Measurements from ENCODE around the gene TBC1D22B. TPM values are rescaled to one million over a fixed set of nuclear protein-coding genes. Genes with fewer than 3 reads are reported as not detected.

The TBC1D22B gene
- total RNA-seq, 2 donors from 2014 or later = 7.7 to 11.6 TPM

DNA sequence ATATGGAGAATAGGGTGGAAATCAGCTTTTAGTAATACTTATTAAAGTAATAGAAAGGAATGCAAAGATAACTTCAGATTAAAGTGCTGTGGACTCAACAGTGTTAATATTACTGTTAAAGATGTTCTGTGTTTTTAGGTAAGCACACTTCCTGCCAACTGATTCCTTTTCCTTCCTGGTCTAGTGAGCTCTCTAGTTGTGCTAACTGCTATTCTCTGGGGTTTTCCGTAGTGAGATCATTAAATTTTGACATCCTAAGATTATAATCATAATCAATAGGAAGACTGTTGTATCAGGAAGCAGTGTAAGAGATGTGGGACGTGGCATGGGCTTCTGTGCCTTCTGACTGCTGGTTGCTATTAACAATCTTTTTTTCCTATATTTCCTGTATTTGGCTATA is 1.6 kb downstream of the TBC1D22B start:
- ATAC-seq (ENCODE audit: insufficient number of reproducible peaks, low FRiP score, low read depth) (no peak), DNase-seq (ENCODE audit: low spot score) (no peak)
- no peaks in the 10 kb centered on the region for H3K27me3 ChIP-seq (replicated peaks; ENCODE audit: insufficient read depth)
- peaks cover 18 to 42% of the 10 kb centered on the region in 2 donors for H3K4me1 ChIP-seq (ENCODE audit: control insufficient read depth in 1 of 2, low read depth in 2 of 2)
- no peaks in the 10 kb centered on the region for H3K36me3 ChIP-seq
- TF ChIP-seq, protein P1, sequence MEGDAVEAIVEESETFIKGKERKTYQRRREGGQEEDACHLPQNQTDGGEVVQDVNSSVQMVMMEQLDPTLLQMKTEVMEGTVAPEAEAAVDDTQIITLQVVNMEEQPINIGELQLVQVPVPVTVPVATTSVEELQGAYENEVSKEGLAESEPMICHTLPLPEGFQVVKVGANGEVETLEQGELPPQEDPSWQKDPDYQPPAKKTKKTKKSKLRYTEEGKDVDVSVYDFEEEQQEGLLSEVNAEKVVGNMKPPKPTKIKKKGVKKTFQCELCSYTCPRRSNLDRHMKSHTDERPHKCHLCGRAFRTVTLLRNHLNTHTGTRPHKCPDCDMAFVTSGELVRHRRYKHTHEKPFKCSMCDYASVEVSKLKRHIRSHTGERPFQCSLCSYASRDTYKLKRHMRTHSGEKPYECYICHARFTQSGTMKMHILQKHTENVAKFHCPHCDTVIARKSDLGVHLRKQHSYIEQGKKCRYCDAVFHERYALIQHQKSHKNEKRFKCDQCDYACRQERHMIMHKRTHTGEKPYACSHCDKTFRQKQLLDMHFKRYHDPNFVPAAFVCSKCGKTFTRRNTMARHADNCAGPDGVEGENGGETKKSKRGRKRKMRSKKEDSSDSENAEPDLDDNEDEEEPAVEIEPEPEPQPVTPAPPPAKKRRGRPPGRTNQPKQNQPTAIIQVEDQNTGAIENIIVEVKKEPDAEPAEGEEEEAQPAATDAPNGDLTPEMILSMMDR (IDR thresholded peaks at IDR 0.05) = no peak
- H3K4me3 ChIP-seq = peak overlapping the region; percentile 91
- peak overlapping the region in 1 of 2 donors; percentile 90 for H3K27ac ChIP-seq
- H3K9me3 ChIP-seq = no peaks in the 10 kb centered on the region

DNA sequence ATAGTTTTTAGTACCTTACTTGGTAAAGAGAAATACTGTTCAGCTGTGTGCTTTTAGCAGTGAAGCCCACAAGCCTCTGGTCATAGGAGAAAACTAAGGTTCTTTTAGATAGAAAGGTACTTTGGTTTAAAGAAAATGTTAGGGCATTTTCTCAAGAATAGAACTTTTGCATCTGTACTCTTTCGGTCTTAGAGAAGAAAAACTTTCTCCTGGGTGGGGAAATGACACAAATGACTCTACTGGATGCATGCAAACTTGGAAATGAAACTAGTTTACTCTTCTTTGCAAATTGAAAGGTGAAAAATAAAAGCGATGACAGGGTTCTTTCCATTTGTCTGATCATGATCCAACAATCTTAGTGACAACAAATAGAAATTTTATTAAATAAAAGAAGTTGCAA is 2.5 kb downstream of the TBC1D22B start:
- Histone ChIP-seq H3K4me1 (ENCODE audit: control insufficient read depth in 1 of 2, low read depth in 2 of 2) (peaks cover 23 to 50% of the 10 kb centered on the region in 2 donors), H3K4me3 (no peak overlapping the region), H3K9me3 (no peaks in the 10 kb centered on the region), H3K27me3 (replicated peaks; ENCODE audit: insufficient read depth) (no peaks in the 10 kb centered on the region), H3K27ac (no peak overlapping the region), H3K36me3 (no peaks in the 10 kb centered on the region)
- TF ChIP-seq, protein P1 (IDR thresholded peaks at IDR 0.05) = no peak
- DNase-seq (ENCODE audit: low spot score) (no peak), ATAC-seq (ENCODE audit: insufficient number of reproducible peaks, low FRiP score, low read depth) (no peak)

DNA sequence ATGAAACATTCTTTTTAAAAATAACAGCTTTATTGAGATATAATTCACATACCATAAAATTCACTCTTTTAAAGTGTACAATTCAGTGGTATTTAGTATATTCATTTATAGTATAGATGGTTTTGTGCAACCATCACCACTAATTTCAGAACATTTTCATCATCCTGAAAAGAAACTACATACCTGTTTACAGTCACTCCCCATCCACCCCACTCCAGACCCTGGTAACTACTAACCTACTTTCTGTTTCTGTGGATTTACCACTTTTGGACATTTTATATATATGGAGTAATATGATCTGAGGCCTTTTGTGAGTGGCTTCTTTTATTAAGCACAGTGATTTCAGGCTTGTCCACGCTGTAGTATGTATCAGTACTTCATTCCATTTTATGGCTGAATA is 2.9 kb downstream of the TBC1D22B start:
- Histone ChIP-seq H3K27me3 (replicated peaks; ENCODE audit: insufficient read depth) (no peaks in the 10 kb centered on the region), H3K9me3 (no peaks in the 10 kb centered on the region), H3K4me1 (ENCODE audit: control insufficient read depth in 1 of 2, low read depth in 2 of 2) (peaks cover 27 to 54% of the 10 kb centered on the region in 2 donors), H3K4me3 (no peak overlapping the region), H3K36me3 (no peaks in the 10 kb centered on the region), H3K27ac (no peak overlapping the region)
- TF ChIP-seq, protein P1 (IDR thresholded peaks at IDR 0.05) = no peak
- DNase-seq (ENCODE audit: low spot score) (no peak), ATAC-seq (ENCODE audit: insufficient number of reproducible peaks, low FRiP score, low read depth) (no peak)

DNA sequence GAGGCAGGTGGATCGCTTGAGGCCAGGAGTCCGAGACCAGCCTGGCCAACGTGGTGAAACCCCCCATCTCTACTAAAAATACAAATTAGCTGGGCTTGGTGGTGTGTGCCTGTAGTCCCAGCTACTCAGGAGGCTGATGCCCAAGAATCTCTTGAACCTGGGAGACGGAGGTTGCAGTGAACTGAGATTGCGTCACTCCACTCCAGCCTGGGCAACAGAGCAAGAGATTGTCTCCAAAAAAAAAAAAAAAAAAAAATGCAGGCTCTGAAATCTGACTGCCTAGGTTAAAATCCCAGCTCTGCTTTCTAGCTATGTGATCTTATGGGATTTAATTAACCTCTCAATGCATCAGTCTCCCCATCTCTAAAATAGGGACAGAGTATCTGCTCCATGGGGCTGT is 3.6 kb downstream of the TBC1D22B start:
- Histone ChIP-seq H3K27me3 (replicated peaks; ENCODE audit: insufficient read depth) (no peaks in the 10 kb centered on the region), H3K4me1 (ENCODE audit: control insufficient read depth in 1 of 2, low read depth in 2 of 2) (peaks cover 28 to 56% of the 10 kb centered on the region in 2 donors), H3K27ac (no peak overlapping the region), H3K9me3 (no peaks in the 10 kb centered on the region), H3K36me3 (no peaks in the 10 kb centered on the region), H3K4me3 (no peak overlapping the region)
- DNase-seq (ENCODE audit: low spot score) (no peak), ATAC-seq (ENCODE audit: insufficient number of reproducible peaks, low FRiP score, low read depth) (no peak)
- TF ChIP-seq, protein P1 (IDR thresholded peaks at IDR 0.05) = no peak

DNA sequence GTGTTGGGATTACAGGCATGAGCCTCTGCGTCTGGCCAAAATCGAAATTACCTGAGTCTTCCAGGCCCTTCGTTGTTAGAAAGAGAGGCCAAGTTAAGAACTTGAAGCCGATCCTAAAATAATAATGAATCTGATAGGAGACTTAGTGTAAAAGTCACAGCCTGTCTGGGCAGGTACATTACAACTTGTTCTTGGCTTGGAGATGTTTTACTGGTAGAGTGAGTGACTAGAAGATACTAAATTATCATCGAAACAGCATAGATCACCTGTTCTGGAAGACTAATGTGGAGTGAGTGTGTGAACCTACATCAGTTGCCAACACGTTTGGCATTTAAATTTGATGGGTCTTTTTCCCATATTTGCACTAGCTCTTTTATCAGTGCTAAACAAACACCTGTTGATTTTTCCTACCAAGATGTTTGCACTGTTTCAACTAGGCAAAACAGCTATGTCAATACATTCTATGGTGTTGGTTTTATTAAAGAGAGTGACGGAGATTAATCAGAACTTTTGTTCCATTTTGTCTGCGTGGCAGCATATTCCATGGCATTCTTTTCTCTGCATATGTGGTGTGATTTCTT is 5.0 kb downstream of the TBC1D22B start:
- Histone ChIP-seq H3K4me3 (no peak overlapping the region), H3K27me3 (replicated peaks; ENCODE audit: insufficient read depth) (no peaks in the 10 kb centered on the region), H3K4me1 (ENCODE audit: control insufficient read depth in 1 of 2, low read depth in 2 of 2) (peaks cover 28 to 52% of the 10 kb centered on the region in 2 donors), H3K9me3 (no peaks in the 10 kb centered on the region), H3K36me3 (no peaks in the 10 kb centered on the region), H3K27ac (peak overlapping the region in 1 of 2 donors; percentile 57)
- no peak for ATAC-seq (ENCODE audit: insufficient number of reproducible peaks, low FRiP score, low read depth)
- TF ChIP-seq, protein P1 (IDR thresholded peaks at IDR 0.05) = no peak
- no peak for DNase-seq (ENCODE audit: low spot score)

Data from thoracic aorta (tissue), 2 donors.